Measurements from ENCODE around the gene TPD52L1. TPM values are rescaled to one million over a fixed set of nuclear protein-coding genes. Genes with fewer than 3 reads are reported as not detected.

The TPD52L1 gene
- total RNA-seq, 3 donors from 2014 or later (not counting 1 experiment from before 2014, with no cell fraction given), result 1.2 TPM; not detected in 1

DNA sequence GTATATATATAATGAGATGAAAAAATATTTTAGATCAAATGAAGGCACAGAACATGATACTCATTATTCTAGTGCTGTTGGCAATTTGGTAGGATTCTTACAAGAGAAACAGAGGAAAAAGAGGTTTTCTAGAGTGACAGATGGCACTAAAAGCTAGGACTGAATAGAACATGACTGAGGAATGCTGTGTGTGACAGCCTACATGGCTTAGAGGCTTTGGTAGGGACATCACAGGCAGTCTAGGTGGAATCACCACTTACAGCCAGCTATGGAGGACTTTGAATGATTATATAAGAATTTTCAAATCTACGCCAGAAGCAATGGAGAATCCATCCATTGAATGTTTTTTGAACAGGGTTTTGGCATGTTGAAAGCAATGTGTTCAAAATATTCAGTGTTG lies 52.8 kb downstream of the TPD52L1 start:
- DNase-seq (no peak), ATAC-seq (no peak)
- peaks cover 3 to 7% of the 10 kb centered on the region in 2 donors for H3K27me3 Mint-ChIP-seq (ENCODE audit: low read depth in 2 of 2)
- intact Hi-C loops (cut with micrococcal nuclease), result no loop called here
- WGBS (ENCODE audit: insufficient coverage), result 94% methylated on average over 1 of the region's 1 CpG
- H3K36me3 Mint-ChIP-seq, result no peaks in the 10 kb centered on the region
- no peaks in the 10 kb centered on the region for H3K4me1 ChIP-seq (ENCODE audit: control insufficient read depth, insufficient read depth, low read length)
- H3K9me3 ChIP-seq (ENCODE audit: control insufficient read depth, insufficient read depth, low read length), result no peaks in the 10 kb centered on the region
- no peak overlapping the region for H3K4me3 Mint-ChIP-seq
- TF ChIP-seq, protein P1, sequence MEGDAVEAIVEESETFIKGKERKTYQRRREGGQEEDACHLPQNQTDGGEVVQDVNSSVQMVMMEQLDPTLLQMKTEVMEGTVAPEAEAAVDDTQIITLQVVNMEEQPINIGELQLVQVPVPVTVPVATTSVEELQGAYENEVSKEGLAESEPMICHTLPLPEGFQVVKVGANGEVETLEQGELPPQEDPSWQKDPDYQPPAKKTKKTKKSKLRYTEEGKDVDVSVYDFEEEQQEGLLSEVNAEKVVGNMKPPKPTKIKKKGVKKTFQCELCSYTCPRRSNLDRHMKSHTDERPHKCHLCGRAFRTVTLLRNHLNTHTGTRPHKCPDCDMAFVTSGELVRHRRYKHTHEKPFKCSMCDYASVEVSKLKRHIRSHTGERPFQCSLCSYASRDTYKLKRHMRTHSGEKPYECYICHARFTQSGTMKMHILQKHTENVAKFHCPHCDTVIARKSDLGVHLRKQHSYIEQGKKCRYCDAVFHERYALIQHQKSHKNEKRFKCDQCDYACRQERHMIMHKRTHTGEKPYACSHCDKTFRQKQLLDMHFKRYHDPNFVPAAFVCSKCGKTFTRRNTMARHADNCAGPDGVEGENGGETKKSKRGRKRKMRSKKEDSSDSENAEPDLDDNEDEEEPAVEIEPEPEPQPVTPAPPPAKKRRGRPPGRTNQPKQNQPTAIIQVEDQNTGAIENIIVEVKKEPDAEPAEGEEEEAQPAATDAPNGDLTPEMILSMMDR (IDR thresholded peaks at IDR 0.05), result no peak
- H3K27ac ChIP-seq (ENCODE audit: low read length), result no peak overlapping the region
- H3K27me3 ChIP-seq (ENCODE audit: control insufficient read depth, insufficient read depth, low read length), result no peaks in the 10 kb centered on the region
- no peak overlapping the region for H3K27ac Mint-ChIP-seq
- H3K9me3 Mint-ChIP-seq, result no peaks in the 10 kb centered on the region
- no peak overlapping the region for H3K4me3 ChIP-seq (ENCODE audit: low read length)
- peaks cover 6% of the 10 kb centered on the region in 2 donors for H3K4me1 Mint-ChIP-seq
- no peaks in the 10 kb centered on the region for H3K36me3 ChIP-seq (ENCODE audit: control insufficient read depth, insufficient read depth, low read length)

DNA sequence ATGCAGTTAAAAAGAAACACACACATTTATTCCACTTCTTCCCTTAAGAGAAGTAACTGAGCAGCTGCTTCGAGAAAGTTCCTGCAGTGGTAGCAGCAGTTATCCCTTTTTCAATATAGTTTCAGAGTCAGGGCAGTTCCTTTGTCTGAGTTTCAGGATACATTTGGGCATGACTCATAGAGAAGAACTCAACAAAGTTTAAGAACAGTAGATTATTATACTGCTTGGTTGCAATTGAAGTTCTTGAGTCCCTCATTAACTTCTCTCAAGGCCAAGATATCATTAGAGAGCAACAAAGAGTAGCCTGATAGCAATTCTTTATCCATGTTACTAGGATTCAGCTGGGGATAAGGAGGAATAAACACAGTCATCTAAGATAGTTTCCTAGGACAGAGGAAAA lies 54.4 kb downstream of the TPD52L1 start:
- Histone ChIP-seq H3K36me3 (ENCODE audit: control insufficient read depth, insufficient read depth, low read length) (no peaks in the 10 kb centered on the region), H3K27ac (ENCODE audit: low read length) (no peak overlapping the region), H3K27me3 (ENCODE audit: control insufficient read depth, insufficient read depth, low read length) (no peaks in the 10 kb centered on the region), H3K9me3 (ENCODE audit: control insufficient read depth, insufficient read depth, low read length) (no peaks in the 10 kb centered on the region), H3K4me1 (ENCODE audit: control insufficient read depth, insufficient read depth, low read length) (no peaks in the 10 kb centered on the region), H3K4me3 (ENCODE audit: low read length) (no peak overlapping the region)
- no peak overlapping the region for H3K27ac Mint-ChIP-seq
- no peaks in the 10 kb centered on the region for H3K36me3 Mint-ChIP-seq
- DNase-seq, result no peak
- ATAC-seq, result no peak
- no peaks in the 10 kb centered on the region for H3K9me3 Mint-ChIP-seq
- peaks cover 3 to 7% of the 10 kb centered on the region in 2 donors for H3K27me3 Mint-ChIP-seq (ENCODE audit: low read depth in 2 of 2)
- no peaks in the 10 kb centered on the region for H3K4me1 Mint-ChIP-seq
- intact Hi-C loops (cut with micrococcal nuclease), result no loop called here
- 100% methylated on average over 1 of the region's 1 CpG for WGBS (ENCODE audit: insufficient coverage)
- no peak overlapping the region for H3K4me3 Mint-ChIP-seq
- TF ChIP-seq, protein P1 (IDR thresholded peaks at IDR 0.05), result no peak

DNA sequence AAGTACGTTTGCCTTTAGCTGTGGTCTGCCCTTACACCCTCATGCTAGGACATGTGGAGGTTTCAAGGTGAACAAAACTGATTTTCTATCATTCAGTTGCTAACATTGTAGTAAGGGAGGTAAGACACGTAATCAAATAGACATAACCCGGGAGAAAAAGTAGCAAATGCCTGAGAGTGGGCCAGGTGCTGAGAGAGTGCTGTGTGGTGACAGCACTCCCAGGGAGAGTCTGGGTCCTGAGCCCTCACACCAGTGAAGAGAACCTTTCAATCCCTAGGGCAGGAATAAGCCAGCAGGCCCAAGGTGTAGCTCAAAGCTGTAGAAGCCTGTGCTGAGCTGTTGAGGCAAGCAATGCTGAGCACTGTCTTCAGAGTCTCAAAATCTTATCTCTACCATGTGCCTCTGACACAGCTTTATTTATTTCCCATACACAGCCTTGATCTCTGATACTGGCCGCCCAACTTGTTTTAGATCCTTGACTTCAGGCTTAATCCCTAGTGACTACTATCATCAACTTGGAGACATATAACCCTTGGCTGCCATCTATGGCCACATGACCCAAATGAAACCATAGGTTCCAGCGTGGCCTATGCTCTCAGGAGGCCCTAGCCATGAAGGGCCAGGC lies 55.2 kb downstream of the TPD52L1 start:
- Histone ChIP-seq H3K27ac (ENCODE audit: low read length) (no peak overlapping the region), H3K4me3 (ENCODE audit: low read length) (no peak overlapping the region), H3K27me3 (ENCODE audit: control insufficient read depth, insufficient read depth, low read length) (no peaks in the 10 kb centered on the region), H3K4me1 (ENCODE audit: control insufficient read depth, insufficient read depth, low read length) (no peaks in the 10 kb centered on the region), H3K36me3 (ENCODE audit: control insufficient read depth, insufficient read depth, low read length) (no peaks in the 10 kb centered on the region), H3K9me3 (ENCODE audit: control insufficient read depth, insufficient read depth, low read length) (no peaks in the 10 kb centered on the region)
- TF ChIP-seq, protein P1 (IDR thresholded peaks at IDR 0.05), result no peak
- Mint-ChIP-seq H3K27ac (no peak overlapping the region), H3K9me3 (no peaks in the 10 kb centered on the region), H3K27me3 (ENCODE audit: low read depth in 2 of 2) (peaks cover 3 to 7% of the 10 kb centered on the region in 2 donors), H3K4me3 (no peak overlapping the region), H3K36me3 (no peaks in the 10 kb centered on the region), H3K4me1 (no peaks in the 10 kb centered on the region)
- WGBS (ENCODE audit: insufficient coverage), result 83% methylated on average over 5 of the region's 5 CpGs
- intact Hi-C loops (cut with micrococcal nuclease), result no loop called here
- ATAC-seq (no peak), DNase-seq (no peak)

DNA sequence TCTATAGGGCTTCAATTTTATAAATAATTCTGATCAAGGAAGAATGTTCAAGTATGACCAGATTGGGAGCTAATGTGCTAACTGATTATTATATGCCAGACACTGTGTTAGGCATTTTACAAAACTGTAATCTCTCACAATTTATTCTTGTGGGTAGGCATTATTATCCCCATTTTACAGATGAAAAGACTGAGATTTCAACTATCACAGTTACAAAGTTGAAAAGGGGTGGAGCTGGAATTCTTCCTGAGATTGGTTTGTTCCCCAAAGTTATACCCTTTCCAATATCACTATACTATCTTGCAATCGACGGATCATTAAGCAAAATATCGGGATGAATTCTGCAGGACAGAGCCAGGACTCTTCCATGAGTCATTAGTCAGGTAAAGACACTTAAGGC lies 57.1 kb downstream of the TPD52L1 start:
- Histone ChIP-seq H3K27me3 (ENCODE audit: control insufficient read depth, insufficient read depth, low read length) (no peaks in the 10 kb centered on the region), H3K9me3 (ENCODE audit: control insufficient read depth, insufficient read depth, low read length) (no peaks in the 10 kb centered on the region), H3K27ac (ENCODE audit: low read length) (no peak overlapping the region), H3K4me3 (ENCODE audit: low read length) (no peak overlapping the region), H3K4me1 (ENCODE audit: control insufficient read depth, insufficient read depth, low read length) (no peaks in the 10 kb centered on the region), H3K36me3 (ENCODE audit: control insufficient read depth, insufficient read depth, low read length) (no peaks in the 10 kb centered on the region)
- Mint-ChIP-seq H3K9me3 (no peaks in the 10 kb centered on the region), H3K27me3 (ENCODE audit: low read depth in 2 of 2) (peaks cover 7% of the 10 kb centered on the region in 2 donors), H3K4me3 (no peak overlapping the region), H3K4me1 (no peaks in the 10 kb centered on the region), H3K27ac (no peak overlapping the region), H3K36me3 (no peaks in the 10 kb centered on the region)
- DNase-seq, result no peak
- ATAC-seq, result no peak
- WGBS (ENCODE audit: insufficient coverage), result 100% methylated on average over 3 of the region's 3 CpGs
- intact Hi-C loops (cut with micrococcal nuclease), result no loop called here
- TF ChIP-seq, protein P1 (IDR thresholded peaks at IDR 0.05), result no peak

All from natural killer cell (primary cell).